H1 (cell line): Measurements from ENCODE around the gene RASA1. TPM values are rescaled to one million over a fixed set of nuclear protein-coding genes. Genes with fewer than 3 reads are reported as not detected.

Experiments used
- CTCF ChIA-PET: fragments of 300-600 bp; sonication (Branson Sonifier 250); formaldehyde crosslinking; loops from one replicate; lab custom pipeline; 2021; ENCODE audit not compliant: partially characterized antibody; lab: Charles Lee
- POLR2A ChIA-PET: fragments of 300-600 bp; sonication (Branson Sonifier 250); formaldehyde crosslinking; loops from one replicate; lab custom pipeline; 2021; ENCODE audit warnings: inconsistent platforms; ENCODE audit not compliant: partially characterized antibody; lab: Charles Lee
- DNase-seq, 2 experiments: peaks; one replicate each; pipeline versions ENCODE4 v3.0.0 to v3.0.0-alpha.2; 2010 to 2022; ENCODE audit warnings: low spot score in 2 of 2, low read depth in 1 of 2, mixed read lengths in 1 of 2
- FAIRE-seq: peaks from 2 replicates; lab custom pipeline; 2011; peaks lifted over from hg19 to GRCh38; lab: Jason Lieb, UNC
- H2AFZ ChIP-seq: 2 replicates; pipeline ENCODE4 v1.8.1; 2012; ENCODE audit warnings: low read length, inconsistent platforms
- H2AK5ac ChIP-seq: 2 replicates; pipeline ENCODE4 v1.6.1; 2013; ENCODE audit warnings: low read depth, low read length
- H2BK120ac ChIP-seq: replicated peaks from 2 replicates; pipeline ENCODE3; 2013; ENCODE audit warnings: low read depth, low read length, inconsistent platforms
- H2BK12ac ChIP-seq: 2 replicates; pipeline ENCODE4 v1.6.1; 2013; ENCODE audit warnings: low read depth, low read length
- H2BK15ac ChIP-seq: 2 replicates; pipeline ENCODE4 v1.6.1; 2013; ENCODE audit warnings: low read length
- H2BK20ac ChIP-seq: 2 replicates; pipeline ENCODE4 v1.6.1; 2013; ENCODE audit warnings: low read length
- H2BK5ac ChIP-seq: 2 replicates; pipeline ENCODE4 v1.6.1; 2013; ENCODE audit warnings: low read depth, low read length
- H3K14ac ChIP-seq: 2 replicates; pipeline ENCODE4 v1.6.1; 2013; ENCODE audit warnings: inconsistent platforms; ENCODE audit not compliant: insufficient read length
- H3K18ac ChIP-seq: 2 replicates; pipeline ENCODE4 v1.6.1; 2013; ENCODE audit warnings: low read length; ENCODE audit errors: extremely low read depth
- H3K23ac ChIP-seq: 2 replicates; pipeline ENCODE4 v1.6.1; 2013; ENCODE audit warnings: inconsistent platforms; ENCODE audit not compliant: insufficient read length
- H3K23me2 ChIP-seq: 2 replicates; pipeline ENCODE4 v1.6.1; 2013; ENCODE audit warnings: low read depth, low read length
- H3K27ac ChIP-seq: 2 replicates; pipeline ENCODE4 v1.6.1; 2011; ENCODE audit warnings: low read depth, low read length, inconsistent platforms
- H3K27me3 ChIP-seq, 4 experiments: replicated peaks in 1 of 4; 1 replicate in 1 of 4; 2 replicates in 3 of 4; pipeline versions ENCODE4 v1.6.1 to v1.8.1; 2011 to 2013; ENCODE audit warnings: low read length in 3 of 4, mild to moderate bottlenecking in 3 of 4, inconsistent platforms in 2 of 4, mixed read lengths in 2 of 4, moderate library complexity in 1 of 4; ENCODE audit not compliant: control insufficient read depth in 3 of 4, insufficient read depth in 3 of 4; ENCODE audit errors: extremely low read depth in 1 of 4
- H3K36me3 ChIP-seq, 4 experiments: 2 replicates each; pipeline versions ENCODE4 v1.6.1 to v1.8.1; 2011 to 2013; ENCODE audit warnings: mild to moderate bottlenecking in 4 of 4, low read length in 3 of 4, moderate library complexity in 2 of 4, control low read depth in 1 of 4, inconsistent platforms in 1 of 4; ENCODE audit not compliant: insufficient read depth in 4 of 4, control insufficient read depth in 2 of 4
- H3K4ac ChIP-seq: replicated peaks from 2 replicates; pipeline ENCODE3; 2013; ENCODE audit warnings: low read length, low read depth, mixed read lengths, inconsistent platforms; ENCODE audit not compliant: insufficient read length
- H3K4me1 ChIP-seq, 4 experiments: replicated peaks in 1 of 4; 1 replicate in 1 of 4; 2 replicates in 3 of 4; pipeline versions ENCODE4 v1.6.1 to v1.8.1; 2011 to 2013; ENCODE audit warnings: low read length in 3 of 4, inconsistent platforms in 2 of 4, mixed read lengths in 1 of 4; ENCODE audit not compliant: insufficient read depth in 4 of 4, control insufficient read depth in 3 of 4
- H3K4me2 ChIP-seq, 2 experiments: 2 replicates each; pipeline versions ENCODE4 v1.6.1 to v1.8.1; 2011 to 2013; ENCODE audit warnings: low read depth in 2 of 2, low read length in 2 of 2, control low read depth in 1 of 2, inconsistent platforms in 1 of 2, mild to moderate bottlenecking in 1 of 2; ENCODE audit not compliant: insufficient read depth in 1 of 2
- H3K4me3 ChIP-seq, 4 experiments: fragments of 200-600, 300-600 bp in 1 of 4; sonication (generic), shearing (Covaris generic), sonication (Bioruptor Twin) in 1 of 4; 2 replicates each; pipeline versions ENCODE4 v1.5.1 to v1.8.1; 2011 to 2016; ENCODE audit warnings: low read length in 4 of 4, low read depth in 3 of 4, control low read depth in 2 of 4, inconsistent platforms in 2 of 4, mild to moderate bottlenecking in 2 of 4, mixed read lengths in 1 of 4, moderate library complexity in 1 of 4; ENCODE audit not compliant: insufficient read depth in 2 of 4; ENCODE audit errors: extremely low read depth in 1 of 4
- H3K56ac ChIP-seq: replicated peaks from 2 replicates; pipeline ENCODE3; 2013; ENCODE audit warnings: low read depth, mild to moderate bottlenecking, mixed read lengths, low read length, inconsistent platforms; ENCODE audit not compliant: insufficient read length
- H3K79me1 ChIP-seq: 2 replicates; pipeline ENCODE4 v1.6.1; 2013; ENCODE audit warnings: low read depth, low read length, control low read depth
- H3K79me2 ChIP-seq, 2 experiments: 2 replicates each; pipeline versions ENCODE4 v1.6.1 to v1.8.1; 2012 to 2013; ENCODE audit warnings: low read length in 2 of 2, mild to moderate bottlenecking in 2 of 2, inconsistent platforms in 1 of 2; ENCODE audit not compliant: insufficient read depth in 2 of 2, control insufficient read depth in 1 of 2
- H3K9ac ChIP-seq, 4 experiments: replicated peaks in 1 of 4; 1 replicate in 1 of 4; 2 replicates in 3 of 4; pipeline versions ENCODE4 v1.6.1 to v1.8.1; 2011 to 2013; ENCODE audit warnings: low read depth in 3 of 4, low read length in 3 of 4, control low read depth in 2 of 4, mild to moderate bottlenecking in 2 of 4, moderate library complexity in 2 of 4, inconsistent platforms in 1 of 4; ENCODE audit errors: extremely low read depth in 1 of 4
- H3K9me3 ChIP-seq, 2 experiments: 2 replicates each; pipeline versions ENCODE4 v1.6.1 to v1.8.1; 2012 to 2013; ENCODE audit warnings: mild to moderate bottlenecking in 2 of 2, moderate library complexity in 2 of 2, control low read depth in 1 of 2, inconsistent platforms in 1 of 2, low read depth in 1 of 2, low read length in 1 of 2, mixed read lengths in 1 of 2; ENCODE audit not compliant: insufficient read depth in 2 of 2
- H4K20me1 ChIP-seq, 2 experiments: replicated peaks in 1 of 2; 2 replicates each; pipeline versions ENCODE3 to v1.8.1; 2011 to 2013; ENCODE audit warnings: inconsistent platforms in 2 of 2, low read length in 2 of 2, mild to moderate bottlenecking in 1 of 2; ENCODE audit not compliant: insufficient read depth in 2 of 2, control insufficient read depth in 1 of 2
- H4K5ac ChIP-seq: 2 replicates; pipeline ENCODE4 v1.6.1; 2013; ENCODE audit warnings: low read length, low read depth, mixed read lengths, inconsistent platforms; ENCODE audit not compliant: insufficient read length
- H4K8ac ChIP-seq: 2 replicates; pipeline ENCODE4 v1.8.0; 2013; ENCODE audit warnings: mild to moderate bottlenecking, moderate library complexity, low read length, inconsistent platforms; ENCODE audit not compliant: insufficient read depth; ENCODE audit errors: extremely low read depth
- H4K91ac ChIP-seq: replicated peaks from 2 replicates; pipeline ENCODE3; 2013; ENCODE audit warnings: low read length, mixed read lengths, inconsistent platforms; ENCODE audit not compliant: insufficient read length
- CHD1 ChIP-seq: IDR thresholded peaks from 2 replicates; pipeline ENCODE4 v1.6.1; 2012; ENCODE audit warnings: low read depth, low read length, improper control_type of control experiment
- CREB1 ChIP-seq: IDR thresholded peaks from 2 replicates; pipeline ENCODE4 v1.6.1; 2012; ENCODE audit warnings: inconsistent platforms
- HDAC6 ChIP-seq: IDR thresholded peaks from one replicate; pipeline ENCODE4 v1.7.1; 2012; ENCODE audit warnings: low read depth, mild to moderate bottlenecking, inconsistent platforms, low read length, moderate library complexity
- JUND ChIP-seq: IDR thresholded peaks from 2 replicates; pipeline ENCODE4 v1.6.1; 2011; ENCODE audit warnings: mild to moderate bottlenecking, improper control_type of control experiment, low read length
- MAFK ChIP-seq: IDR thresholded peaks from 2 replicates; pipeline ENCODE4 v1.6.1; 2012; ENCODE audit warnings: low read depth, mild to moderate bottlenecking, improper control_type of control experiment, low read length
- TAF1 ChIP-seq: IDR thresholded peaks from 2 replicates; pipeline ENCODE4 v1.6.1; 2011; ENCODE audit warnings: mild to moderate bottlenecking, low read depth, low read length
- WGBS, 2 experiments: shearing (Covaris generic) in 1 of 2; methylation state at CpG; one replicate each; pipeline versions ENCODE4 v1.1.6 to v1.1.7; 2013 to 2015; ENCODE audit warnings: low lambda C conversion rate in 2 of 2, mixed read lengths in 2 of 2, inconsistent platforms in 1 of 2, low coverage in 1 of 2, missing lambda C conversion rate in 1 of 2; ENCODE audit not compliant: insufficient replicate concordance in 2 of 2, insufficient coverage in 1 of 2, insufficient read length in 1 of 2; ENCODE audit errors: extremely low coverage in 1 of 2, missing lambda C conversion rate in 1 of 2; 5-methylcytosine and 5-hydroxymethylcytosine counted together
- polyA plus RNA-seq, 7 experiments: library from polyadenylated mRNA; depleted of rRNA in 3 of 7; stranded (reverse) in 5 of 7; unstranded in 2 of 7; fragments of >200 nt in 5 of 7; fragments of 200-250 nt in 2 of 7; gene quantifications; 1 replicate in 5 of 7; 2 replicates in 1 of 7; 4 replicates in 1 of 7; pipeline versions ENCODE4 v1.2.1 to v1.2.3, GENCODE V29; 2011 to 2013; ENCODE audit warnings: missing spikeins in 2 of 7, mixed read lengths in 2 of 7
- total RNA-seq: library from RNA; stranded (reverse); fragmentation: NEBNext Ultra II Directional; extraction: Animal tissue kit (Norgen Biotek cat#: 25700); gene quantifications from 2 replicates; pipeline ENCODE4 v1.2.1, GENCODE V29; 2021

Gene RASA1
- total and polyA plus RNA-seq, 2 of the 8 experiments (the other 6 are each of a cell fraction or from before 2014, with no cell fraction given) = 15.9 to 33.8 TPM

DNA sequence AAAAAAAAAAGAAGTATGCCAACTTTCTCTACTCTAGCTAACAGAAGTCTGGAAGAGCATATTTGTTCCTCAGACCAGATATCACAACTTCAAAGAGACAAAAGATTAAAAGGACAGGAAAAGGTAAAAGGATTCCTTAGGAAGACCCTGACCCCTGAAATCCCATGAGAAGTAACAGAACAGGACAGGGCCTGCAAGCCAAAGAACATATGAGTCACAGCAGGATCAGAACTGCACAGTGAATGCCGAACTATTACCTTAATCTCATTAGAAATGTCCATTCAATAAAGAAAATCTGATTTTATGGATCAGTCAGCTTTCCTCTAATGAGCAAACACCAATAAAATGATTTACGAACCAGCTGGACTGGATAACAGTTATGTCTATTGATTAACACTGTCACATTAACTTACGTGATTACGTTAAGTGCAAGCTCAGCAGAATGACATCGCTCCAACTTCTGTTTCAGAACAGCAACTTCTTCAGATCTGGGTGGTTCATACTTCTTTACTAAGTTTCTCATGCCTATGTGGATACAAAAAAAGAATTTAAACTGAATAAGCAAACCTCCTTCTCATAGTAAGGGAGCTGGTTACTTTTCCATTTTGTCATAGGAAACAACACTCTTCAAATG lies 131.4 kb downstream of the RASA1 start:
- H3K4ac ChIP-seq = no peak overlapping the region
- H2BK15ac ChIP-seq = no peak overlapping the region
- no peak overlapping the region for H3K23ac ChIP-seq
- no peak overlapping the region for H2AFZ ChIP-seq
- H2BK5ac ChIP-seq = no peak overlapping the region
- H4K5ac ChIP-seq = no peak overlapping the region
- no peak overlapping the region for H3K9ac ChIP-seq
- DNase-seq = no peak
- H3K79me1 ChIP-seq = no peaks in the 10 kb centered on the region
- H3K36me3 ChIP-seq = peaks cover 9 to 80% (median 50%) of the 10 kb centered on the region in 4 experiments
- no peaks in the 10 kb centered on the region for H3K9me3 ChIP-seq
- no peaks in the 10 kb centered on the region for H3K23me2 ChIP-seq
- no peak overlapping the region for H2BK12ac ChIP-seq
- H3K18ac ChIP-seq = no peak overlapping the region
- H3K4me2 ChIP-seq = no peak overlapping the region
- FAIRE-seq = no peak
- H3K27me3 ChIP-seq = no peaks in the 10 kb centered on the region
- H3K4me3 ChIP-seq = no peak overlapping the region
- CTCF ChIA-PET = interaction anchor here (0.7 to 2.3 kb wide), 9 partner anchors 8 to 392 kb away, joined by 3 to 8 read pairs (median 4); partner anchors contain the start of gene CCNH
- peaks cover 0 to 1% of the 10 kb centered on the region in 2 experiments for H4K20me1 ChIP-seq
- H4K8ac ChIP-seq = no peak overlapping the region
- POLR2A ChIA-PET = interaction anchor here (0.8 to 1.9 kb wide), 3 partner anchors 9 to 15 kb away, joined by 3 to 5 read pairs (median 4); partner anchors contain the start of gene CCNH
- no peak overlapping the region for H3K56ac ChIP-seq
- H3K79me2 ChIP-seq = no peaks in the 10 kb centered on the region
- no peak overlapping the region for H2AK5ac ChIP-seq
- TF ChIP-seq CHD1 (no peak), JUND (no peak), MAFK (peak; percentile 64), HDAC6 (no peak), TAF1 (no peak), CREB1 (no peak)
- 85% methylated on average over 5 of the region's 5 CpGs; no CpG with 5 or more reads in 1 of the 2 experiments for WGBS, 2 experiments
- H3K27ac ChIP-seq = no peak overlapping the region
- no peaks in the 10 kb centered on the region for H3K4me1 ChIP-seq
- no peak overlapping the region for H2BK20ac ChIP-seq
- H4K91ac ChIP-seq = no peak overlapping the region
- no peak overlapping the region for H3K14ac ChIP-seq
- no peak overlapping the region for H2BK120ac ChIP-seq
